HG03097 (cell line): Measurements from ENCODE around the gene C9.
"Not testable (repeated sequence)": the region's sequence is repeated elsewhere in the genome, so short reads cannot be mapped to it uniquely, and the experiment has no call there.

Experiments
- ATAC-seq: cut with Tn5 transposase; IDR thresholded peaks from one replicate; pipeline ENCODE4 v1.9.1; 2021; ENCODE audit not compliant: unreplicated experiment, low FRiP score

C9 gene

DNA sequence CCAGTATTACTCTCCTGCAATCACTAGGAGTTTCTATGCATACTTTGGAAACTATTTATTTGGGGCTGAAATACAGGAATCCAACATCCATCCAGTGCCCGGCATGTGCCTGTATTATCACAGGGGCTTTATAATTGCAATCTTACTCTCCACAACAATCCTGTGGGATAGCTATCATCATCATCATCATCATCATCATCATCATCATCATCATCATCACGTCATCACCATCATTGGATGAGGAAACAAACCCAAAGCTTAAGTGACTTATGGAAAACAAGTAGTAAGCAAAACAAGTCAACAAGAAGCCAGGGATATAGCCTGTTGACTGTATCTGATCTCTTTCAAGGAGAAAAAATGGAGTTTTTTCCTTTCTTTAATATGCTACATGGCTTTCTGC, 97.1 kb downstream of the C9 start:
- no peak for ATAC-seq

DNA sequence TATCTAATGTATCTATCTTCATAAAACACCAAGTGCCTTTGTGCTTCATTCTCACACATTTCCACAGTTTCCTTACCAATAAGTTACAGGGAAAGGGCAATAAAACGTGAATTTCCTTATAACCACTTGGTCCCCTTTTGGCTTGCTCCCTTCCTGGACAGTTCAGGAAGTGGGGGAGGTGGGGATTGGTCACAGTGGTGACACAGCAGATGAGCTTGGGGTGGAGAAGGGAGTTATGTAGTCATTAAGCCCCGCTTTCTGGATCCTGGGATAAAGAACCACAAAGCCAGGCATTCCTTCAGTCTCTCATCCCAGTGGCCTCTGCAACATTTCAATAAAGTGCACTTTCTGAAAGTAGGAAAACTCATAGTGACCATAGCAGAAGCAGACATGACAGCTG, 97.9 kb downstream of the C9 start:
- ATAC-seq, result no peak

DNA sequence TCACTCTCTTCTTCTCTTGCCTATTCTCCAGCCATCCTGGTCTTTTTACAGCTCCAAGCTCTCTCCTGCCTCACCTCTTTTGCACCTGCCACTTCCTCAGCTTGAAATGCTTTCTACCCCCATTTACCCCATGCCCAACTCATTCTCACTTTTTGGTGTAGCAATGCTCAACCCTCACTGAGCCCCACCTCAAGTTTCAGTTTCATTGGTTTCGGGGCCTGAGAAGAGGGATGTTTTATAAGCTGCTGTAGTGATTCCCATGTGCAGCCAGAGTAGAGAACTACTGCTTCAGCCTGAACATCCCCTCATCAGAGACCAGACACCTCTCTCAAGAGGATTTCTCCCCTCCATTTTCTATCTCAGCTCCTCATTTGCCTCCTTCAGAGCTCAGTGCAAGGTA, 99.8 kb downstream of the C9 start:
- peak; percentile 95 for ATAC-seq

DNA sequence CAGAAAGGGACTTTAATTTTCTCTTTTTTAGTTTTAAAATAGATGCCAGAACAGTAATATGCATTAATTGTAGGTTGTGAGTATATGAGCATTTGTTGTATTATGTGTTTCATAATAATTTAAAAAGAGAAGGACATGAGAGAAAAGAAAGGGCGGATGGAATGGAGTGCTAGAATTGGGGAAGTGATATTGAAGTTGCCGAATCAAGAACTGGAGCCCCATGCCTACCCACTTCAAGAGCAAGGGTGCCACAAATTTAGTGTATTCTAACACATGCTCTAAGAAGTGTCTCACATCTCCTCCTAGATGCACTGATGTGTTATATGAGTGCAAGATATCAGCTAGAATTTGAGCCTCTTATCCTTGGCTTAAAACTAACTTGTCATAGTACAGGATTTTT, 101.3 kb downstream of the C9 start:
- no peak for ATAC-seq

DNA sequence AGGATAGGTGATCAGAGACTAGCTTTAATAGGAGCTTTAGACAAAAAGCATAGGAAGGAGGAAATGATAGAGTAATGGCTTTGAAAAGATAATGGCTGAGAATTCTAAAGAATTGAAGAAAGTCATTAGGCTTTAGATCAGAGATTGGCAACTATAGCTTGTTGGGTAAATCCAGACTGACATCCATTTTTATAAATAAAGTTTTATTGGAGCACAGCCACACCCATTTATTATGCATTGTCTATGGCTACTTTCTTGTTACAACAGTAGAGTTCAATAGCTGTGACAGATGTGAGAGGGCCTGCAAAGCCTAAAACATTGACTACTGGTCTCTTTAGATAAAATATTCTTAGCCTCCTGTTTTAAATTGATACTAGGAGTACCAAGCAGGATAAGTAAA, 104.2 kb downstream of the C9 start:
- ATAC-seq, result no peak

DNA sequence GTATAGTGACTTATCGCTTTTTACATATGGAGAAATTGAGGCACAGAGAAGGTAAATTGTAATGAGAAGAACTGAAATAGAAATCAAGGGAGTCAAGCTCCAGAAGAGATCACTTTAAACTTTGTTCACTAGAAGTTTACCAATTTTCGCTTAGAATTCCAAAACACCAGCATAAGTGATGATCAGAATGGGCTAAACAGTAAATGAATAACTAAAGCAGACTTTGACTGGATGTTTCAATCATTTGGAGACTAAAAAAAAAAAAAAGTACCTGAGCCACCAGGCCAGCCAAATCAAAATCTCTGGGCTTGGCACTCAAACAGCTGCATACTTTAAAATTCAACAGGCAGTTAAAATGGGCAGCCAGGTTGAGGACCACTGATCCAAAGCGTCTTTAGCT, 106.7 kb downstream of the C9 start:
- ATAC-seq, result no peak

DNA sequence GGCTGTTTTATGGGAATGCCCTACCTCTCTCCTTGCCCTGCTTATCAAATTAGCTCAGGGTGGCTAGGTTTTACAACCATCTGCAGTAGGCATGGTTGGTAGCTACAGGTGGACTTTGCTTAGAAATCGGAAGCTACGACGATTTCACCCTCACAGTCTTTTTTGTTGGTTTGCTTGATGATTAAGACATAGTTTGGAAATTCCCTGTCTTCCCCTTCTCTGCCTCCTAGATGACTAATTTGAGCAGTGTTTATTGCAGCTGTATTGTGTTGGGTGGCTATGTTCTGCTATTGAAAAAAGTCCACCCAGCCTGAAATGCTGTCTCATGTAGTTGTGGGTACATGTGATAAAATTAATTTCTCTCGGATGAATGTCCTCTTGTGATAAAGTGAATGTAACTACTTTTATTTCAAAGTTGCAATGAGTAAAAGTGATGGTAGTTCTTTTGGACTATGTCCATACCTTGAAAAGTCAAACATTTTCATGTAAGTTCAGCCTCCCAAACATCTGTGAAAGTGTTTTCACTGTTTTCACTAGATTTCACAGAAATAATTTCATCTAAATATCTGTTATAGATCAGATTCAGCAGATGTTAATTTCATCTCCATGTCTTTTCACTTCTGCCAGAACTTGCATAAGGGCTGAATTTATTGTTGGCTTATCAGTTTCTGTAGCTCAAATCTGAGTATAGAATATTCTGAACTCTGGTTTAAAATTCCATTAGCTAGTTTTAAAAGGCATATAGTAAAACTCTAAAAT, 107.6 kb downstream of the C9 start:
- ATAC-seq, result no peak

DNA sequence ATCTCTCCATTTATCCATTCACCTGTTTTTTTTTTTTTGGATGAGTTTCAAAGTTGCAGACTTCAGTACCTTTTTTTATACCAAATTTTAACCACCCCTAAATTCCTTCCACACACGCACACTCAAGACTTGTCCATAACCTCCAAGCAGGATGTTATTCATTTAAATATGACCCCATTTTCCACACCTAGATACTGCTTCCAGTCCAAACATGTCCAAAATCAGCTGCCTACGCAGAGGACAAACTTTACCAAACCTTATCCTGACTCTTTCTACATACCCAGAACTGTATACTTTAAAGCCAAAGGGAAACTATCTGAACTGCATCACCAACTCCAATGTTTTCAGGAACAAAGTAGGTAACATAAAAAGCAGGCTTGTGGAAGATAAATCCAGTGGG, 108.9 kb downstream of the C9 start:
- no peak for ATAC-seq

DNA sequence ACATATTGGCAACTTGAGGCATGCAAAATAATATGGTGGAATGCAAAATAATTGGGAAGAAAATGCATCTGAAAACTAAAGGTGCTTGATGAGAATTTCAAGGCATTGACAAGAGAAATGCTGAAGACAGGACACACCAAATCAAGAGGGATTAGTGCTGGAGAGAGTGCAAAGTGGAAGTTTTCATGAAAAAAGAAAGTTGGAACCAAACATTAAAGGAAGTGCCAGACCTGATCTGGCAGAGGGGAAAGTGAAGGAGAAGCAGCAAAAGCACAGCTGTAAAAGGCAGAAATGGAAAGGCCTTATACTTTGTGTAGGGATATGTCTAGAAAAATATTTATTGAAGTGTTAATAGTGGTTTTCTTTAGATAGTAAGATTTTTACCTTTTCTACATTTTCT, 109.6 kb downstream of the C9 start:
- ATAC-seq, result no peak

DNA sequence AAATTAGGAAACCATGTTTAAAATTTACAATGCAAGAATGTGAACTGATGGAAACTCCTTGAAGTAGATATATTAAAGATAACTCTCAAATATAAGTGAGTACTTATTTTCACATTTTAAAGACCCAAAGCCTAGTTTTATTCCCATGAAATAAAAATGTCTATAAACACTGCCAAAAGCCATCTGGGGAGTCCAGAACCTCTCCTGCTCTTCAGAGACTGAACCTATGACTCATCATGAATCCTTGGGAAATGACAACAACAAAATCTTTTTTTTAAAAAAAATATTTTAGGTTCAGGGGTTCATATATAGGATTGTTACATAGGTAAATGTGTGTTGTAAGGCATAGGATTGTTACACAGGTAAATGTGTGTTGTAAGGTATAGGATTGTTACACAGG, 111.1 kb downstream of the C9 start:
- no peak for ATAC-seq

DNA sequence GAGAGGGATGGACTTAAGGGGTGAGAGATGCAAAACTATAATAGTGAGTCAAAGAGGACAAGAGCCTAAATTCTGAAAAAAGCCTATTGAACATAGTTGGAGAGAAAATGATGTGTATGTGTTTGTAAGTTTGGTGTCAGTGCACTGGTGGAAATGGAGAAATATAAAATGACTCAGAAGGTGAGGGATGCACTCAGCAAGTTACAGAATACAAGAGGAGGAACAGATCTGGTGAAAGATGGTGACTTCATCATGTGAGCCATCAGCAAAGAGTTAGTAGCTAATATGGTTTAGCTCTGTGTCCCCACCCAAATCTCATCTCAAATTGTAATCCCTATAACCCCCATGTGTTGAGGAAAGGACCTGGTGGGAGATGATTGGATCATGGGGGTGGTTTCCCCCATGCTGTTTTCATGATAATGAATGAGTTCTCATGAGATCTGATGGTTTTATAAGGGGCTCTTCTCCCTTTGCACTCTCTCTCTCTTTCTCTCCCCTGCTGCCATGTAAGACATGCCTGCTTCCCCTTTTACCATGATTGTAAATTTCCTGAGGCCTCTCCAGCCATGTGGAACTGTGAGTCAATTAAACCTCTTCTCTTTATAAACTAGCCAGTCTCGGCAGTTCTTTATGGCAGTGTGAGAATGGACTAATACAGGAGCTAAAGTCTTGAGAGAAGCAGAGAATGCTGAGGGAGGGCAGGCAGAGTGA, 114.6 kb downstream of the C9 start:
- ATAC-seq, result no peak

DNA sequence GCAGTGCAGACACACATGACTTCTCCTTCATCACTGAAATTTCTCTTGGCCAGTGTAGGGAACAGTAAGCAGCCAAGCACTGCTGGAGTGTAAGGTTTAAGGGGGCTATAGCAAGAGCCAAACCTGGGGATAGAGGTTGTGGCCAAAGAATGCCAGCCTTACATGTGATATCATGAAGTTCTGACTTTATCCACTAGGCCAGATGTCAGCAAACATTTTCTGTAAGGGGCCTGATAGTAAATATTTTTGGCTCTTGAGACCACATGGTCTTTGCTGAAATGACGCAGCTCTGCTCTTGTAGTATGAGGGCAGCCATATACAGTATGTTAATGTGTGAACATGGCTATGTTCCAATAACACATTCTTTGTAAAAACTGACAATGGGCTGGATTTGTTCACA, 115.2 kb downstream of the C9 start:
- no peak for ATAC-seq

DNA sequence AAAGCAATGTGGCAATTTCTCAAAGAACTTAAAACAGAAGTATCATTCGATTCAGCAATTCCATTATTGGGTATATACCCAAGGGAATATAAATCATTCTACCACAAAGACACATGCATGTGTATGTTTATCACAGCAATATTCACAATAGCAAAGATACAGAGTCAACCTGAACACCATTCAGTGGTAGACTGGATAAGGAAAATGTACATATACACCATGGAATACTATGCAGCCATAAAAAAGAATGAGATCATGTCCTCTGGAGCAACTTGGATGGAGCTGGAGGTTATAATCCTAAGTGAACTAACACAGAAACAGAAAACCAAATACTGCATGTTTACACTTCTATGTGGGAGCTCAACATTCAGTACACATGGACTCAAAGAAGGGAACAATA, 123.5 kb downstream of the C9 start:
- no peak for ATAC-seq

DNA sequence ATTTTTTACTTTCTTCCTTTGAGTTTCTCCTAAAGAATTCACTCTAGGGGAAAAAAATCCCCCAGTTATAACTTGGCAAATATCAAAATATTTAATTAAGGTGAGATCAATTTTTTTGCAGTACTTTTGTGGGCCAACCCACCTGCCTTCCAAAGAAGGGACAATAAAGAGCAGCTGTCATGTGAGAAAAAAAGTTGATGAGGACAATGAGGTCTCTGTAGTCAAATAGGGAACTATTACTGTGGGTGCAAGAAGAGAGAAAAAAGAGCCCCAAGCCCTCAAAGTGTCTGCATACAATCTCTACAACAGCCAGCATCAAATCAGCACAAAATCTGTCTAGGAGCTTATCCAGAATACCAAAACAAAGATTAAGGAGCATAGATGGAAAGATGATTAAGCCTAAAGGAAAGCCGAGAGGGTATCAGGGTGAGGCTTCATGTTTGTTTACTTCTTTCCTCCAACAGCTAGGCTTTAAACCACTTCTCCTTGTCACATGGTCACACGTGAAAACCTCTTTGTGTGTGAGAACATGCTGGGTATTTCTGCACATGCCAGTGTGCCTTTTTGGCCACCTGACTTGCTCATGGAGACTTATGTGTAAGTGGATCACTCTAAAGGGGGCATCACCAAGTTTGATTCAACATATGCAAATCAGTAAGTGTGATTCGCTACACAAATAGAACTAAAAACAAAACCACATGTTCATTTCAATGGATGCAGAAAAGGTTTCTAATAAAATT, 125.8 kb downstream of the C9 start:
- ATAC-seq, result no peak

DNA sequence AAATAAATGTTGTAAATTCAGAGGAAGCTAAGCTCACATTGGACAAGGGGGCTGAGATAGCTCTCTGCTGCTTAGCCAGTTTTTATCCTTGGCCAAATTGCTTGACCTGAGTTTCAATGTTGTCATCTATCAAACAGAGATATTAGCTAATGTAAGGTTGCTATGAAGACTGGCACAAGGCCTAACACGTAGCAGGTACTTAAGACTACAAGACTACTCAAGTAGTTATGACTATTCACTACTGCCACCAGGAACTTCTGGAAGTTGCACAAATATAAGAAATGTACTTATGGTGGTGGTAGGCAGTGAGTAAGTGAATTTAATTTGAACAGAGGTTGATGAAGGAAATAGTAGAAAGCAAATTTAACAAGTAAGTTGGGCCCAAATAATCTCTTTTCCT, 127.6 kb downstream of the C9 start:
- no peak for ATAC-seq

DNA sequence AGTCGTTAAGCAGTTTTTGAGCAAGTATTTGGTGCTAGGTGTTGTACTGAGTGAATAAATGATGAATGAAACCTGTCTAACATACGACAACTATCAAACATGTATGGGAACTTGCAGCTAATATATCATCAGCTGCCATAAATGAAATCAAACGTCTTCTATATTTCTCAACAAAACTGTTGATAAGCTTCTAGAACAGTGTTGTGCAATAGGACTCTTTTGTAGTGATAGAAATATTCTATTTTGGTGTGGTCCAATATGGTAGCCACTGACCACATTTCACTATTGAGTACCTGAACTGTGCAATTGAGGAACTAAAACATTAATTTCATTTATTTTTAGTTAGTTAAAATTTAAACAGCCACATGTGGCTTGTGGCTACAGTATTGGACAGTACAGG, 128.6 kb downstream of the C9 start:
- no peak for ATAC-seq

DNA sequence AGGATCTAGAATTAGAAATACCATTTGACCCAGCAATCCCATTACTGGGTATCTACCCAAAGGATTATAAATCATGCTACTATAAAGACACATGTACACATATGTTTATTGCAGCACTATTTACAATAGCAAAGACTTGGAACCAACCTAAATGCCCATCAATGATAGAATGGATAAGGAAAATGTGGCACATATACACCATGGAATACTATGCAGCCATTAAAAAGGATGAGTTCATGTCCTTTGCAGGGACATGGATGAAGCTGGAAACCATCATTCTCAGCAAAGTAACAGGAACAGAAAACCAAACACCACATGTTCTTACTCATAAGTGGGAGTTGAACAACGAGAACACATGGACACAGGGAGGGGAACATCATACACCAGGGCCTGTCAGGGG, 129.8 kb downstream of the C9 start:
- not testable (repeated sequence) for ATAC-seq
